GM10266 (cell line): ENCODE measurements around the gene B9D1.

Source experiments
- DNase-seq: peaks from one replicate; pipeline ENCODE4 v3.0.0; 2012; ENCODE audit errors: extremely low spot score
- TF ChIP-seq, protein P1 (sequence below): IDR thresholded peaks from 2 replicates; pipeline ENCODE4 v1.5.1; 2012; ENCODE audit warnings: mild to moderate bottlenecking, low read depth; ENCODE audit not compliant: control insufficient read depth, insufficient read depth; ENCODE audit errors: missing control alignments

Gene B9D1

DNA sequence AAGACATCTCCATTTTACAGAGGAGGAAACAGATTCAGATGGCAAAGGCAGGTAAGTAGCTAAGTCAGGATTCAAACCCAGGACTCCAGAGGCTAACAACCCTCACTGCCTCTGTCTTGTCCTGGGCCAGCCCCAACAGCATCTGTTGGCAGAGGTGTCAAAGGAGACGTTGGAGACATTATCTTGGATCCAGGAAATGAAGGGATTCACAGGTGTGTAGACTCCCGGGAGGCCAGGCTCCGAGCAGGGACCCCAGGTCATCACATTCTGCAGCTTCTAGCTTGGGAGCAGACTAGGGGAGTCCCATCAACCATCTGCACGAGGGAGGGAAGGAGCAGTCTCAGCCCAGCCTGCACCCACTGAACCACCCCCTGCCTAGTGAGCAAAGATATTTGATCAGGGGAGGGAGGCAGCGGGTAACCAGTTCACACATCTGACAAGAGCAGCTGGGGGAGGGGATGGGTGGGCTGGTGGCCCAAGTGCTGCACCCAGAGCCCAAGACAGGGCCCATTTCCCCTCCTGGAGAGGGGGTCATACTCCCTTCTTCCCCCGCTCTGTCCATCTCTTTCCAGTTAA is 1.0 kb upstream of the B9D1 start:
- TF ChIP-seq, protein P1, sequence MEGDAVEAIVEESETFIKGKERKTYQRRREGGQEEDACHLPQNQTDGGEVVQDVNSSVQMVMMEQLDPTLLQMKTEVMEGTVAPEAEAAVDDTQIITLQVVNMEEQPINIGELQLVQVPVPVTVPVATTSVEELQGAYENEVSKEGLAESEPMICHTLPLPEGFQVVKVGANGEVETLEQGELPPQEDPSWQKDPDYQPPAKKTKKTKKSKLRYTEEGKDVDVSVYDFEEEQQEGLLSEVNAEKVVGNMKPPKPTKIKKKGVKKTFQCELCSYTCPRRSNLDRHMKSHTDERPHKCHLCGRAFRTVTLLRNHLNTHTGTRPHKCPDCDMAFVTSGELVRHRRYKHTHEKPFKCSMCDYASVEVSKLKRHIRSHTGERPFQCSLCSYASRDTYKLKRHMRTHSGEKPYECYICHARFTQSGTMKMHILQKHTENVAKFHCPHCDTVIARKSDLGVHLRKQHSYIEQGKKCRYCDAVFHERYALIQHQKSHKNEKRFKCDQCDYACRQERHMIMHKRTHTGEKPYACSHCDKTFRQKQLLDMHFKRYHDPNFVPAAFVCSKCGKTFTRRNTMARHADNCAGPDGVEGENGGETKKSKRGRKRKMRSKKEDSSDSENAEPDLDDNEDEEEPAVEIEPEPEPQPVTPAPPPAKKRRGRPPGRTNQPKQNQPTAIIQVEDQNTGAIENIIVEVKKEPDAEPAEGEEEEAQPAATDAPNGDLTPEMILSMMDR, result no peak
- DNase-seq, result no peak

DNA sequence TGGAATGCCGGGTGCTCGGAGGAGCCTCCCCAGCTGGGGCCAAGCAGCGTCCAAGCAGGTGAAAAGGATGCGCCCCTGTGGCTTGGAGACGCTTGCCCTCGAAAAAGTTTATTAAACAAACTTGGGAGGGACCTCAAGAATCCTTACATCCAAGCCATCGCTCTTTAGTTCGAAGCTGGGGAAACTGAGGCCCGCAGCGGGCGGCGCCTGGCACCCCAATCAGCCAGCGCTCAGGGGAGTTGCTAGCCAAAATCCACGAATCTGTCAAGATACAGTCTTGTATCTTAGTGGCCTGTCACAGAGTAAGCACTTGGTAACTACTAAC is 553 bp upstream of the B9D1 start:
- DNase-seq, result no peak
- TF ChIP-seq, protein P1, result no peak

DNA sequence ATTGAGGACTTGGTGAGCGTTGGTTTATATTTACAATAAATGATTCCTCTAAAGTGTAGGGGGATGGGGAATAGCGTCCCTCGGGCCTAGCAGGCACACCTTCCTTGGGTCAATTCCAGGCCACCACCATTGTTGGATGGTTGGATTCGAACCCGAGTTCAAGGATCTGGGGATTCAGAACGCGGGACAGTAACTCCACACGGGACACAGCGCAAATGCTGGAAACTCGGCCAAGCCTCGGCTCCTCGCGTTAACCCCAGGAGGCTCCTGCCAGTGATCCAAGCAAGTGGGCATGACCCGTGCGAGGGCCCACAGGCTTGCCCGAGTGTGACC is 613 bp downstream of the B9D1 start:
- TF ChIP-seq, protein P1, result no peak

DNA sequence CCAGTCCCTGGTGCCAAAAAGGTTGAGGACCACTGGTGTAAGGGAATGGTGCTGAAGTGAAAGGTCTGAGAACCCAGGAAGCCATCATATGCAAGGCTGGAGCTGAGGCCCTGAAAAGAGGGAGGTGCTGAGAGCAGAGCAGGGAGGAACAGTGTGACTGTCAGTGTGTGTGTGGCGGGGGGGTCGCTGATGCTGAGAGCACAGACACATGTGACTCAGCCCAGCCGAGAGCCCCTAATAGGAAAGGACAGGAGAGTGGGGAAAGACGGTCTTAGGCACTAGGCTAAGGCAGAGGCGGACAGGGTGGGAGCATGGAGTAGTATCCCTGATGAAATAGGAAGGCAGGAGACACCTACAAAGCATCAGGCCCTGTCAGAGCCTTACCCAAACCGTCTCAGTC is 1.2 kb downstream of the B9D1 start:
- no peak for DNase-seq
- TF ChIP-seq, protein P1, result no peak

More for the DNA sequence above, 613 bp downstream of the B9D1 start:
- no peak for DNase-seq

DNA sequence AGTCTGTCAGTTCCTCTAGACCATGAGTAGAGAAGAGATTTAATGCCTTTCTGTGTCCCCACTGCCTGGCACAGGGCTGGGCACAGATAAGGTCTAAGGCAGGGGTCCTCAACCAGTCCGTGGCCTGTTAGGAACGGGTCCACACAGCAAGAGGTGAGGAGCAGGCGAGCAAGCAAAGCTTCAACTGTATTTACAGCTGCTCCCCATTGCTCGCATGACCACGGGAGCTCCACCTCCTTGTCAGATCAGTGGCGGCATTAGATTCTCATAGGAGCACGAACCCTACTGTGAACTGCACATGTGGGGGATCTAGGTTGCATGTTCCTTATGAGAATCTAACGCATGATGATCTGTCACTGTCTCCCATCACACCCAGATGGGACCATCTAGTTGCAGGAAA is 1.8 kb downstream of the B9D1 start:
- TF ChIP-seq, protein P1, result no peak
- no peak for DNase-seq

DNA sequence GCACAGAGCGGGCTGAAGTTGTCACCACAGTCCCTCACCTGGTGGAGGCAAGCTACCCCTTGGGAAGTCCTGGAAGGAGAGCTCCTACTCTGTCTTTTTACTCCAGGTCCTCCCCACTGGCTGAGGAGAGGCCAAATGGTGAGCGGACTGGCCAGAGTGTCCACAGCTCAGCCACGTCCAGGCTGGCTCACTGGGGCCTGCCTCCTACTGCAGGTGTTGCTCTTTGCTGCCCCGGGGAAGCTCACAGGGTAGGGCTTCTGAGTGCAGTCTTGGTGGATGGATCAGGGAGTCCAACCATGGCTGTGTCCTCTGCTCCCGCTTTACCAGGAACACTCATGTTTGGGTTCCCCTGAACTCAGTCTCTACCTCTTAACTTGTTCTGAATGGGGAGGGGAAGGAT is 2.7 kb downstream of the B9D1 start:
- TF ChIP-seq, protein P1, result no peak

DNA sequence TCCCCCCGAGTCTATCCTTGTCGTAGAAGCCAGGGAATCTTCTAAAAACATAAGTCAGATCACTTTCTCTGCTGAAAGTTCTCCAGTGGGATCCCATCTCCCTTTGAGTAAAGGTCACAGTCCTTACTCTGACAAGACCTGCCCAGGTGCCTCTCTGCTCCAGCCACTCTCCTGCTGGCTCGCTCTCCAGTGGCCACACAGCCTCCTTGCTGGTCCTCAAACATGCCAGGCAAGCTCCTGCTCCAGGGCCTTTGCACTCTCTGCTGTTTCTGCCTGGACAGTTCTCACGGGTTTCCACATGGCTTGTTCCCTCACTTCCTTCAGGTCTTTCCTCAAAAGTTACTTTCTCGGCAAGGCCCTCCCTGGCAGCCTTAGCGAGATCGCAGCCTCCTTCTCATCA is 3.4 kb downstream of the B9D1 start:
- TF ChIP-seq, protein P1, result no peak
- DNase-seq, result no peak

More for the DNA sequence above, 2.7 kb downstream of the B9D1 start:
- no peak for DNase-seq
